Measurements from ENCODE around the gene LMAN2L. TPM values are rescaled to one million over a fixed set of nuclear protein-coding genes. Genes with fewer than 3 reads are reported as not detected.

The LMAN2L gene
- polyA plus RNA-seq, 1 experiment: 35.1 TPM

DNA sequence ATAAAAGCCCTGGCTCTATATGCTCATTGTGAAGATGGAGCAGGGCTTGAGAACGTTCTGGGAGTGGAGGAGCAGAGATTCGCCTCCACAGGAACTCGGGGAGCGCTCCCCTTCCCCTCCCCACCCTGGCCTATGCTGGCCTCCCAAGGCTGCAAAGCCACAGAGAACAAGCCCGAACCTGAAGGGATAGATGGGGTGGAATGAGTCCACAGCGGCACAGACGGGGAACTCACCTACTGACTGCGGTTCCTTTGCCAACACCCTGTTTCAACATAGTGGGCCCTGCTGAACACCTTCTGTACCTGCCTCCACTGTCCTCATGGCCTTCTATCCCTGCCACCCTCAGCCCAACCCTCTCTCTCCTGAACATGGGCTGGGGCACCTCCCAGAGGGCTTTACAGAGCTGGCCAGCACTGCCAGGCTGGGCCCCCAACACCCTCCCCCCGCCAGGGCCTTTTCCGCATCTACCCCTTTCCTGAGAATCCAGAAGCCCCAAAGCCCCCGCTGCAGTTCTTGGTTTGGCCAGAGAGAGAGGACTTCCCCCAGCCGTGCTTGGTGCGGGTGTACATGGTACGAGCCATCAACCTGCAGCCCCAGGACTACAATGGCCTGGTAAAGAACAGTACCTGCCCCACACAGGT lies 41.5 kb downstream of the LMAN2L start:
- CTCF ChIA-PET: no interaction called here

DNA sequence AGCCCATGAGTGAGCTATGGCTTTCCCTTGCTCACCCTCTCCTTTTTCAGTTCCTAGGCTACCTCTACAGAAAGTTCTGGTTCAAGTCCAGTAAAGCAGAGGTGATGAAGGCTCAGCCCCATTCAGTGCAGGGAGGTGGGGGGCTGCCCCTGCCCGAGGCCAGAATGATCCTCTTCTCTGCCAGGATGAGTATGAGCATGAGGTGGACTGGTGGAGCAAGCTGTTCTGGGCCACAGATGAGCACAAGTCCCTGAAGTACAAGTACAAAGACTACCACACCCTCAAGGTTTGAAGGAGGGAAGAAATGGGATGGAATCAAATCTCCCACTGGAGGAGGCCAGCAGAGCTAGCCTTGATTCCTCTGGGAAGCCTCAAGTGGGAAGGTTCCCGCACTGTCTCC lies 42.4 kb downstream of the LMAN2L start:
- ChIA-PET POLR2A (interaction anchor here (0.5 to 0.6 kb wide), 2 partner anchors 21 to 44 kb away, joined by 3 read pairs; no protein-coding TSS in a partner anchor), CTCF (no interaction called here)

More for the DNA sequence above, 41.5 kb downstream of the LMAN2L start:
- no peak overlapping the region for H3K27ac ChIP-seq (ENCODE audit: low read depth, low read length)
- no peak overlapping the region for H3K4me3 ChIP-seq (ENCODE audit: low read depth, low read length)
- H3K27me3 ChIP-seq (ENCODE audit: control insufficient read depth, insufficient read depth, low read length): no peaks in the 10 kb centered on the region
- POLR2A ChIA-PET: interaction anchor here (0.6 kb wide), 1 partner anchor 45 kb away, joined by 3 read pairs; no protein-coding TSS in a partner anchor
- peaks cover 6% of the 10 kb centered on the region; the same call in 1 of the 2 replicates for H3K9me3 ChIP-seq (ENCODE audit: control insufficient read depth, insufficient read depth, low read length)
- no peak for DNase-seq (ENCODE audit: low read depth, low spot score)
- TF ChIP-seq, protein P1, sequence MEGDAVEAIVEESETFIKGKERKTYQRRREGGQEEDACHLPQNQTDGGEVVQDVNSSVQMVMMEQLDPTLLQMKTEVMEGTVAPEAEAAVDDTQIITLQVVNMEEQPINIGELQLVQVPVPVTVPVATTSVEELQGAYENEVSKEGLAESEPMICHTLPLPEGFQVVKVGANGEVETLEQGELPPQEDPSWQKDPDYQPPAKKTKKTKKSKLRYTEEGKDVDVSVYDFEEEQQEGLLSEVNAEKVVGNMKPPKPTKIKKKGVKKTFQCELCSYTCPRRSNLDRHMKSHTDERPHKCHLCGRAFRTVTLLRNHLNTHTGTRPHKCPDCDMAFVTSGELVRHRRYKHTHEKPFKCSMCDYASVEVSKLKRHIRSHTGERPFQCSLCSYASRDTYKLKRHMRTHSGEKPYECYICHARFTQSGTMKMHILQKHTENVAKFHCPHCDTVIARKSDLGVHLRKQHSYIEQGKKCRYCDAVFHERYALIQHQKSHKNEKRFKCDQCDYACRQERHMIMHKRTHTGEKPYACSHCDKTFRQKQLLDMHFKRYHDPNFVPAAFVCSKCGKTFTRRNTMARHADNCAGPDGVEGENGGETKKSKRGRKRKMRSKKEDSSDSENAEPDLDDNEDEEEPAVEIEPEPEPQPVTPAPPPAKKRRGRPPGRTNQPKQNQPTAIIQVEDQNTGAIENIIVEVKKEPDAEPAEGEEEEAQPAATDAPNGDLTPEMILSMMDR (IDR thresholded peaks at IDR 0.05; ENCODE audit: low read depth, low read length): no peak

DNA sequence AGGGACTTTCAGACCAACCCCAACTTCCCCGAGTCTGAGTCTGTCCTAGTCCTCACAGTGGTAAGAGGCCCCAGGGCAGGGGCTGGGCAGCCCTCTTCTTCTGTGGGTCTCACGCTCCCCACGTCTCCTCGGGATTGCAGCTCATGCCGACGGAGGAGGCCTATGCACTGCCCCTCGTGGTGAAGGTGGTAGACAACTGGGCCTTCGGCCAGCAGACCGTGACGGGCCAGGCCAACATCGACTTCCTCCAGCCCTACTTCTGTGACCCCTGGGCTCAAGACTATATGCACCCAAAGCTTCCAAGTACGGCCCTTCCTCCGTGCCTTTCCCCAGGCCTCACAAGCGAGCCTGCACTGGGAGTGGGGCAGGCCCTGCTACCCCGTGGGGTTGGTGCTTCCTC lies 44.3 kb downstream of the LMAN2L start:
- Histone ChIP-seq H3K27me3 (ENCODE audit: control insufficient read depth, insufficient read depth, low read length) (no peaks in the 10 kb centered on the region), H3K27ac (ENCODE audit: low read depth, low read length) (no peak overlapping the region), H3K4me3 (ENCODE audit: low read depth, low read length) (no peak overlapping the region), H3K9me3 (ENCODE audit: control insufficient read depth, insufficient read depth, low read length) (peaks cover 6% of the 10 kb centered on the region; the same call in 1 of the 2 replicates)
- CTCF ChIA-PET: no interaction called here
- POLR2A ChIA-PET: no interaction called here
- TF ChIP-seq, protein P1 (IDR thresholded peaks at IDR 0.05; ENCODE audit: low read depth, low read length): no peak
- DNase-seq (ENCODE audit: low read depth, low spot score): no peak

More for the DNA sequence above, 42.4 kb downstream of the LMAN2L start:
- TF ChIP-seq, protein P1 (IDR thresholded peaks at IDR 0.05; ENCODE audit: low read depth, low read length): no peak
- no peak overlapping the region for H3K27ac ChIP-seq (ENCODE audit: low read depth, low read length)
- no peak overlapping the region for H3K4me3 ChIP-seq (ENCODE audit: low read depth, low read length)
- no peaks in the 10 kb centered on the region for H3K27me3 ChIP-seq (ENCODE audit: control insufficient read depth, insufficient read depth, low read length)
- H3K9me3 ChIP-seq (ENCODE audit: control insufficient read depth, insufficient read depth, low read length): peaks cover 6% of the 10 kb centered on the region; the same call in 1 of the 2 replicates
- no peak for DNase-seq (ENCODE audit: low read depth, low spot score)

DNA sequence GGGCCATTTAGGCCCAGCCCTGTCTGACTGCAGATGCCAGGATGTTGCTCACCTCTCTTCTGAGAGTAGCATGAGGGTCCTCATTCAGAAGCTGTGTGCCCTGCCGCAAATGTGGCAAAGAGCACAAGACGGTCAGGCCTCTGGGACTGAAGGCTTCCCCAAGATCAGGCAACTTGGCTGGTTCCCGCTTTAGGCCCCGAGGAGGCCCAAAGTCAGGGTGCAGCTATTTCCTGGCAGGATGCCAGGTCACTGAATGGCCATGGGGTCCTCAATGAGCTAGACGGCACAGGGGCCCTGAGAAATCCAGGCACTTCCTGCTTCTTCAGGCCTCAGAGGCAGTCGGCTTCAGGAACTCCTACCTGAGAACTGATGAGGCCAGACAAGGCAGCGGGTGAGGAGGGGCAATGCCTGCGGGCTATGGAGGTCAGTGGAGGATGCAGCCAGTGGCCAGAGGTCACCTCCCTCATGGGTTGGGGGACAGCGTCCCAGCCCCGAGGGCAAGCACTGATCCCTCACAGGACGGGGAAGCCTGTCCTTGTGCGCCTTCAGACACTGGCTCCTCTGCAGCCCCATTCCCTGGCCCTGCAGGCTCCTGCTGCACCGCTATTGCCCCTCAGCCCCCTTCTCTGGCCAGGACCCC lies 44.9 kb downstream of the LMAN2L start:
- TF ChIP-seq, protein P1 (IDR thresholded peaks at IDR 0.05; ENCODE audit: low read depth, low read length): no peak
- Histone ChIP-seq H3K4me3 (ENCODE audit: low read depth, low read length) (no peak overlapping the region), H3K27ac (ENCODE audit: low read depth, low read length) (no peak overlapping the region), H3K9me3 (ENCODE audit: control insufficient read depth, insufficient read depth, low read length) (peaks cover 6% of the 10 kb centered on the region; the same call in 1 of the 2 replicates), H3K27me3 (ENCODE audit: control insufficient read depth, insufficient read depth, low read length) (no peaks in the 10 kb centered on the region)
- no peak for DNase-seq (ENCODE audit: low read depth, low spot score)
- ChIA-PET CTCF (no interaction called here), POLR2A (no interaction called here)

DNA sequence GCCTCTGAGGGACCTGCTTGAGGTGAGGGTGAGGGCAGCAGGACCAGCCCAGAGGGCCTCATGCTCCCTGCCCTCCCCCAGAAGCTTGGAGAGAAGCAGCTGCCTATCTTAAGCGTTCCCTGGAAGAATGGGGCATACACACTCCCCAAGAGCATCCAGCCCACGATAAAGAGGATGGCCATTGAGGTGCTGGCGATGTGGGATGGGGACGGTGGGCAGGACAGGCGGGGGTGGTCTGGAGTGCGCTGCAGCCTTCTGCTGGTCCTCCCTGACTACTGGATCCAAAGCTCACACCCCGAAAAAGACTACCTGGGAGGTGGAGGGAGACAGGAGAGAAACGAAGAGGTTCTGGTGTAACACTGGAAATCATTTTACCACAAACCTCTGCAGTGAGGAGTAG lies 45.6 kb downstream of the LMAN2L start:
- Histone ChIP-seq H3K27ac (ENCODE audit: low read depth, low read length) (no peak overlapping the region), H3K27me3 (ENCODE audit: control insufficient read depth, insufficient read depth, low read length) (no peaks in the 10 kb centered on the region), H3K4me3 (ENCODE audit: low read depth, low read length) (no peak overlapping the region), H3K9me3 (ENCODE audit: control insufficient read depth, insufficient read depth, low read length) (peaks cover 6% of the 10 kb centered on the region; the same call in 1 of the 2 replicates)
- TF ChIP-seq, protein P1 (IDR thresholded peaks at IDR 0.05; ENCODE audit: low read depth, low read length): no peak
- DNase-seq (ENCODE audit: low read depth, low spot score): no peak
- ChIA-PET CTCF (no interaction called here), POLR2A (interaction anchor here (1.0 kb wide), 1 partner anchor 60 kb away, joined by 3 read pairs; no protein-coding TSS in a partner anchor)
